Femur (tissue), 1 donor: ENCODE measurements around the gene RNF8.
A peak's percentile ranks its signal among the peaks of the same experiment; 100 is the strongest.
"Not testable (repeated sequence)": the region's sequence is repeated elsewhere in the genome, so short reads cannot be mapped to it uniquely, and the experiment has no call there.

Experiments used
- DNase-seq: peaks from one replicate; pipeline ENCODE4 v3.0.0-alpha.2; 2017

RNF8 gene

DNA sequence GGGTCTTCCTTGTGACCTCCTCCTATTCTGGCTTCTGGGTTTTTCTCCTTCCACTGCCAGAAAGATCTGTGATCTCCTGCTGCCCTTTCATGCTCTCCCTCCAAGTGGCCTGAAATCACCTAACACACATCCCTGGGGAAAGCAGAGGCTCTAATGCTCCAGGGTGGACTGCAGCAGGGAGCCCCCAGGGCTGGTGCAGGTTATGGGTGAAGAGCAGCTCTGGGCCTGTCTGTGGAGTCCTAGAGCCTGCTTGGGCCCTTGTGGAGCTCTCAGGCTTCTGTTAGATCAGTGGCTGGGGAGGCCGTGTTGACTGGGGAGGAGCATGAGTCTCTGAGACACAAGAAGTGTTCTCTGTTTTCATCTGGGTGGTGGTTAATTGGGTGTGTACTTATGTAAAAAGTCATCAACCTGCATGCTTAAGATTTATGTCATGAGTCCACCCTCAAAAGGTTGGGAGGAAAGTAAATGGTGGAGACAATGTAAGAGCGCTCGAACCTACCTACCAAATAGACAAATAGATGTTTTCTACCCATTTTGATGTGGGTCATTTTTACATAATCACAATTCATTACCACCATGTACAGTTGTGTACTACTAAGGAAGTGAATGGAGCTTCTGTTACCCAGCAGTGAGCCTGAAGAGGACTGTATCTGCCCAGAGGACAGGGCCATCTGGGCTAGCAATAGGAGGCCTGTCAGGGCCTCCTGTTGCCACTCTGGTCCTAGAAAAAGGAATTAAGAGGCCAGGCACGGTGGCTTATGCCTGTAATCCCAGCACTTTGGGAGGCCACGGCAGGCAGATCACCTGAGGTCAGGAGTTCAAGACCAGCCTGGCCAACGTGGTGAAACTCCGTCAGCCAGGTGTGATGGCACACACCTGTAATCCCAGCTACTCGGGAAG, 32.0 kb upstream of the RNF8 start:
- DNase-seq: no peak

DNA sequence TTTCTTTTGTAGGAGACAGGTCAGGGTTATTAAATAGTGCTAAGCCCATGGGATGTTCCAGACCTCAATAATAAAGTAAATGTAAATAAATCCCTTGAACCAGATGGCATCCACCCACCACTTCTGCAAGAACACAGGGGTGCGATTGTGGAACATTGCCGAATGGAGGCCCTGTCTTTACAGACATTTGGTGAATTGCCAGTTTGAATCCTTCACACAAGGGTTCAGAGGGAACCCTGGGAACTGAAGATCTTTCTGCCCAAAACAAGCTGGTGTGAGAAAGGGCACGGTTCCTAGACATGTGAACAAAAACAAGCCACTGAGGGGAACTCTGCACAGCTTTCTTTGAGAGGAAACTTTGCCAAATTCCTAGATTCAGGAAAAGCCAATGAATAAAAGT, 30.2 kb upstream of the RNF8 start:
- DNase-seq: no peak

DNA sequence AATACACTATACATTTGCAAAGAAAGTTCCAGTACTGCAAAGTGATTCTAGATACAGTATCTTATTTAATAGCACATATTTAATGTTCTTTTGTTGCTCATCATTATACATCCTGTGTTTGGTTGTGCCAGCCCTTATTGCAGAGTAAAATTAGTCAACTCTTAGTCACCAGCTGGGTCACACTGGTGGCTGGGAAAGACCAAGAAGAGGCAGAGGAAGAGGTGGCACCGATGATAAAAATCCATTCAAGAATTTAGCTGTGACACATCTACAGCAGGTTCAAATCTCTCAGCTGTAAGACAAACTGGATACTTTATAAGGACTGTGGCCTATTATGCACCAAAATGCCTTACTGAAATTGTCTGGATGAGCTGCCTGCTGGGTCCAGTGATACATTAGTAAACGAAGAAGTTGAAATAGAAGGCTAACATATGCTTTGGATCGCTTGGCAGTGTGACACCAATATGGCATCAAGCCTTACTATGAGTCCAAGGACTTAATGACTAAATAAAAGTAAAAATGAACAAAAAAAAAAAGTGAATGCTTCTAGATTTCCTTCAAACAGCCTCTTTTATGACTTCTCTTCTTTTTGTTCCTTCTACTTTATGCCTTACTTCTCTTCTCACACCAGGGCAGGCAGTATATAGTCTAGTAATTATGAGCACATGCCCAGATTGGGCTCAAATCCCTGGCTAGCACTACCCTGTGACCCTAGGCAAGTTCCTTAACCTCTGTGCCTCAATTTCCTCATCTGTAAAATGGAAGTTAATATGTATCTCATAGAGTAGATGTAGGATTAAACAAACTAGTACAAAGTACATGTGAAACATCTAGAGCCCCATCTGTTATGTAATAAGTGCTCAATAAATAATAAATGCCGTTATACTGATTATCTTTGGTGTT, 29.4 kb upstream of the RNF8 start:
- no peak for DNase-seq

DNA sequence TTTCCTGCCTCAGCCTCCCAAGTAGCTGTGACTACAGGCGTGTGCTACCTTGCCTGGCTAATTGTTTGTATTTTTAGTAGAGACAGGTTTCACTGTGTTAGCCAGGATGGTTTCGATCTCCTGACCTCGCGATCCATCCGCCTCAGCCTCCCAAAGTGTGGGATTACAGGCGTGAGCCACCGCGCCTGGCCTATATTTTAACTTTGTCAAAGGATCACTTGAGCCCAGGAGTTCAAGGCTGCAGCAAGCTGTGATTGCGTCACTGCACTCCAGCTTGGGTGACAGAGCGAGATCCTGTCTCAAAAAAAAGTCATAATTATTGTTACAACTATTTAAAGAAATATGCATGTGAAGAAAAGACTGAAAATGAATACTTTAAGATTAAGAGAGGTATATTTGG, 23.4 kb upstream of the RNF8 start:
- not testable (repeated sequence) for DNase-seq

DNA sequence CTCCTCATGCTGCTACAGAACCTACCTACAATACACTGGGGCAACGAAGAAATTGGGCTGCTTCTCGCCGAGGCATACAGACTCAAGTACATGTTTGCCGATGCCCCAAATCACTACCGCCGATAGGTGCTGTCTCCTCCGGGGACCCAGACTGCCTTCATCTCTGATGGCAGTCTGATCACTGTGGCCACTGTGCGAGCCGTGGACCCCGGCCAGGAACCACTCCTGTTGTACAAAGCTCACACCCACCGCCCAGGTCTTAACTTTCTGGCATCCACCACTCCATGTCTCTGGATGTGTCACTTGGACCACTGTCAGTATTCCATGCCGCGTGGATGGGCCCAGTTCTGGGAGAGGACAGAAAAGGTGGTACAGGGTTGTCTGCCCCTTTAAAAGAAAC, 22.7 kb upstream of the RNF8 start:
- DNase-seq: no peak

DNA sequence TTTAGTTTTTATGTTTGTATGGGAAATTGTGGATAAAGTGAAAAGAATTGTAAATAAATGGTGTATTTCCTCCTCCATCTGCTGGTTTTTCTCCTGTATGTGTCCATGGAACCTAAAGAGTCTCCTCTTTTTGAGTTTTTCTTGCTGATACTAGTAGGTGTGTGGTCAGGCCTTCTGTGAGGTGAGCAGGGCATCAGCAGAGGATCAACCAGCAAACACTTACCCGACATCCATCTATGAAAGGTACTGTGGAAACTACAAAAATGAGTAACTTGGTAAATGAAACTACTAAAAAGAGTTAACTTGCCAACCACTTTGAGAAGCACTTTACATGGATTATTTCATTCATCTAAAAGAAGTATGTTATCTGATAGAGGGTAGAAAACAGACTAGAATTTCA, 20.9 kb upstream of the RNF8 start:
- DNase-seq: no peak

DNA sequence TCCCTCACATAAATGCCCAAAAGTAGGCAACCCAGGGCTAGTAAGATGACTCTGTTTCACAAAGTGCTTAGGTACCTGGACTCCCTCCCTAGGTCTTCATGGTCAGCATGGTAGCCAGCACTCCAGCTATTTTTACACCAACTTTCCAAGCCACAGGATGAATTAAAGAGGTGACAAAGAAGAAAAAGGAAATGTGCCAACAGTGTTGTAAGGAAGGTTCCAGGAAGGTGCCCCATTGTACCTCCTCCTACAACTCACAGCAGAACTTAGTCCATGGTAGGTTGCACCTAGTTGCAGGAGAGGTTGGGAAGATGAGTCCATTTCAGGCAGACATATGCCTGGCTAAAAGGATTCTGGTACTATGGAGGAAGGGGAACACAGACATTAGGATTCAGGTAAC, 19.7 kb upstream of the RNF8 start:
- DNase-seq: no peak

DNA sequence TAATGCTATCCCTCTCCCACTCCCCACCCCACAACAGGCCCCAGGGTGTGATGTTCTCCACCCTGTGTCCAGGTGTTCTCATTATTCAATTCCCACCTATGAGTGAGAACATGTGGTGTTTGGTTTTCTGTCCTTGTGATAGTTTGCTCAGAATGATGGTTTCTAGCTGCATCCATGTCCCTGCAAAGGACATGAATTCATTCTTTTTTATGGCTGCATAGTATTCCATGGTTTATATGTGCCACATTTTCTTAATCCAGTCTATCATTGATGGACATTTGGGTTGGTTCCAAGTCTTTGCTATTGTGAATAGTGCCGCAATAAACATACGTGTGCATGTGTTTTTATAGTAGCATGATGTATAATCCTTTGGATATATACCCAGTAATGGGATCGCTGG, 15.5 kb upstream of the RNF8 start:
- not testable (repeated sequence) for DNase-seq

DNA sequence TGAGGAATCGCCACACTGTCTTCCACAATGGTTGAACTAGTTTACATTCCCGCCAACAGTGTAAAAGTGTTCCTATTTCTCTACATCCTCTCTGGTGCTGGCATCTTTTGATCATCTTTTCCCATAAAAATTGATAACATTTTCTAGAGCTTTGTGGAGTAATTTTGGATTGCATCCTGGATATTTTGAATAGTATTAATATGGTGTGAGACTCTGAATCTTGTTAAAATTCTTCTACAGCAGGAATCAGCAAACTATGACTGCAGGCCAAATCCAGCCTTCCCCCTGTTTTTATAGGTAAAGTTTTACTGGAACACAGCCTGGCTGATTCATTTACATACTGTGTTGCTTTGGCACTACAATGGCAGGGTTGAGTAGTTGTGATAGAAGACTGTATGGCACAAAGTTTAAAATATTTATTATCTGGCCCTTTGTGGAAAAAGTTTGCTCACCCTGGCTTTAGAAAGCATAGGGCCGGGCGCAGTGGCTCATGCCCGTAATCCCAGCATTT, 15.0 kb upstream of the RNF8 start:
- DNase-seq: no peak

DNA sequence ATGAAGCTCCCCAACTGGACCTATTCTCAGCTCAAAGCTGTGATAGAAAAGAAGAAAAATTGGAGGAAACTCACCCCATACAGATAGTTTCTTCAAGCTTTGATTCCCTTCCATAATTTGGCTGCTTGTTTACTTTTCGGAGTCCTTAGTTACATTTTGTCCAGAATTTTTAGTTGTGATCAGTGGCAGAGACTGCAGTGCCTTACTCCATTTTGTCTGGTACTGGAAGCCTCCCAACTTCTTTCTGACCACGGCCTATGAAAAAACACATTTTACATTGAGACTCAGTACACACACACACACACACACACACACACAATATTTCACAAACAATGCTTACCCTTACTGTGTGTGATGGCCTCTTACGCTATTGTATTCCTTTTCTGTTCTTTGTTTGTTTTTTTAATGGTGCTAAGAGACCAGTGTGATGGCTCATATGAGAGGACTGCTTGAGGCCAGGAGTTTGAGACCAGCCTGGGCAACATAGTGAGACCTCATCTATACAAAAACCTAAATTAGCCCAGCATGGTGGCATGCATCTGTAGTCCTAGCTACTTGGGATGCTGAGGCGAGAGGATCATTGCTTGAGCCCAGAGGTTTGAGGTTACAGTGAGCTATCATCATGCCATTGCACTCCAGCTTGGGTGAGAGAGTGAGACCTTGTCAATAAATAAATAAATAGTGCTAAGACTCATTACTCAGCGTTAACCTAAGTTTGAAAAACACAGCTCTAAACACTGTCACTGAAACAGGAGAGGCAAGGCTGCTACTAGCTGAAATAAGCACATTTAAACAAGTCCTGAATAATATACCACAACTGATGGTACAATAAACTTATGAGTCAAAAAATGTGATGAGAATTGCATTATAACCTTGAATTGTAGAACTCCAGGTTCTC, 13.8 kb upstream of the RNF8 start:
- no peak for DNase-seq

DNA sequence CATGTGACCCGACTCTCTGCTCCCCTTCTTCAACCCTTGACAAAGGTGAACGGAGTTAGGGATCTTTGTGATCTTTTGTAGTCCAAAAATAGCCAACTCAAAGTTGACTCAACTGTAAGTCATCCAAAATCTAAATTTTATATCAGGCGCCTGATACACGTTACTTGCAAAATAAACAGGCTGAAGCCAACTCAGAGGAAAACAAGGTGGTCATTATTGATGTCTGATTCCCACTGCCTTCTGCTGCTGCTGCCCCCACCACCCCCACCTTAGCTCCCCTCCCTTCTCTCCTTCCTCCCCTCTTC, 13.2 kb upstream of the RNF8 start:
- DNase-seq: no peak

DNA sequence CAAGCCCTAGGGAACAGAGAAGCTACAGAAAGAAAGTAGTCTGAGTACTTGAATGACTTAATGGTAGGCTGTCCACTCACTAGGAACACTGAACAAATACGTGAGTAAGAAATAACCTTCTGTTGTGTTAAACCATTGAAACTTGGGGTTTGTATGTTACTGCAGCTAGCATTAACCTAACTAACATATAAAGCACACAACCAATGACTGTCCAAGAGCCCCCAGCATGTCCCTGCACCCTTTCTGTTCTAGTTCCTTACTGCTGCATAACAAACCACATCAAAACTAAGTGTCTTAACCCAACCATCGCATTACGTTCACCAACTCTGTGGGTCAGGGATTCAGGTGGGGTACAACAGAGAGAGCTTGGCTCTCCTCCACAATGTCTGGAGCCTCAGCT, 10.5 kb upstream of the RNF8 start:
- DNase-seq: no peak

DNA sequence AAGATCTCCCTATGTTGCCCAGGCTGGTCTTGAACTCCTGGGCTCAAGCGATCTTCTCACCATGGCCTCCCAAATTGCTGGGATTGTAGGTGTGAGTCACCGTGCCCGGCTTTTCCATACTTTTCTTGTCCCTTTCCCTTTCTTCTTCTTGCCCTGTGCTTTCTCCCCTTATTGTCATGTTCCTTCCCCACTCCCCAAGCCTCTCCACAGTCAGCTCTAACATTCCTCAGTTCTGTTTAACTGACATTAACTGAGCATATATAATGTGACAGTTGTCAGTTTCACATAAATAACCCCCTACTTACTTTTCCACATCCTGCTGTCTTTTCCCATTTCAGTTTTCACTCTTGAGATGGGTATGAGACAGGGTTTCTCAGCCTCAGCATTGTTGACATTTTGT, 9.5 kb upstream of the RNF8 start:
- no peak for DNase-seq

DNA sequence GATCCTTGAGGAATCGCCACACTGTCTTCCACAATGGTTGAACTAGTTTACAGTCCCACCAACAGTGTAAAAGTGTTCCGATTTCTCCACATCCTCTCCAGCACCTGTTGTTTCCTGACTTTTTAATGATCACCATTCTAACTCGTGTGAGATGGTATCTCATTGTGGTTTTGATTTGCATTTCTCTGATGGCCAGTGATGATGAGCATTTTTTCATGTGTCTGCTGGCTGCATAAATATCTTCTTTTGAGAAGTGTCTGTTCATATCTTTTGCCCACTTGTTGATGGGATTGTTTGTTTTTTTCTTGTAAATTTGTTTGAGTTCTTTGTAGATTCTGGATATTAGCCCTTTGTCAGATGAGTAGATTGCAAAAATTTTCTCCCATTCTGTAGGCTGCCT, 8.0 kb upstream of the RNF8 start:
- DNase-seq: not testable (repeated sequence)

DNA sequence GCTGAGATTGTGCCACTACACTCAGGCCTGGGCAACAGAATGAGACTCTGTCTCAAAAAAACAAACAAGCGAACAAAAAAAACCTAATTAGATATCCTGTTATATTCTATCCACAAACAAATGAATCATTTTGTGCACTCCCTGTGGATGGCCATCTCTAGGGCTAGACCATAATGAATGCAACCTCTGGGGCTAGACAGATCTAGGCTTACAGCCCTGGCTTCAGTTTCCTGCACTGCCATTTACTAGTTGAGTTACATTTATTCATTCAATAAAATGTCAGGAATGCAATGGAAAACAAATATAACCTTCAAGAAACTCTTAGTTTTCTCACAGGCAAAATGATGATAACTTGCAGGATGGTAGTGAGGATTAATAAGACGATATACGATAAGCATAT, 6.6 kb upstream of the RNF8 start:
- no peak for DNase-seq

DNA sequence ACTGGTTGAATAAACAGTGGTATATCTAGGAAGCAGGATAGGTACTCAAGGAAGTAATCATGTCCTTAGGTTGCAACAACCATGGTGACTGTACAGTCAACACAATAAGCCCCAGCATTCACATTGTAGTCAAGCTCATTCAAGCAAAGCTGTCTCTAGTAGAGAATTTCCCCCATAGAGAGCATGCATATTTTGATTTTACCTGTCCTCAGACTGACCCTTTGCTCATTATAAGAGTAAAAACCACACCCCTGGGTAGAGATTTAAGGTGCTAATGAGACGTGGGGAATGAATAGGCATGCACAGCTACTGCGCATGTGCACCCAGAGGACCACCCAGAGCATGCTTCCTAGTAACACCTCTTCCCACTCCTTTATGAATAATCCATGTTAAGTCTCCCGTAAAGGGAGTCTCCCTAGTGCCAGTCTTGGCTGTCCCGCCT, 6.1 kb upstream of the RNF8 start:
- no peak for DNase-seq

DNA sequence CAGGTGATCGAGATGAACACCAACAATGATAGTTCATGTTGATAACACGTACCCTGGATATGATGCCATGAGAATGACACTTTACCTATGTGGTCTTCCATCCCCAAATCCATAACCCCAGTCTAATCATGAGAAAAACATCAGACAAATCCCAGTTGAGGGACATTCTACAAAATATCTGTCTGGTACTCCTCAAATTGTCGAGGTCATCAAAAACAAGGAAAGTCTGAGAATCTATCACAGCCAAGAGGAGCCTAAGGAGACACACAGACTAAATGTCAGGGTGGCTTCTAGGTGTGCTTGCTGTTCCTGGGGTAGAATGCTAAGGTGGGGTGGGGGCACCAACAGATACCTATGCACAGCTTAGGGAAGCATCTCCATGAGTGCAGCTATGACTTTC, 2.8 kb upstream of the RNF8 start:
- DNase-seq: no peak

DNA sequence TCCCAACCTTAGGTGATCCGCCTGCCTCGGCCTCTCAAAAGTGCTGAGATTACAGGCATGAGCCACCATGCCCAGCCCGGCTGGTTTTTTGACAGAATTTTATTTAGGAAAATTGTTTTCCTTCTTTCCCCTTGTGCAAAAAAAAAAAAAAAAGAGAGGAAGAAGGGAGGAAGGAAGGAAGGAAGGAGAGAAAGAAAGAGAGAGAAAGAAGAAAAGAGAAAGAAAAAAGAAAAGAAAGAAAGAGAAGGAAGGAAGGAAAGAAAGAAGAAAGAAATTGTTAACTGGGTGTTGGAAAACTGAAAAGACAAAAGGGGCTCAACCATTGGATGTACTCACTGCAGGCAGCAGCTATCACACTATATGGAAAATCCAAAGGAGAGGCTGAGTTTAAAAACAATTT, 1.4 kb upstream of the RNF8 start:
- no peak for DNase-seq

DNA sequence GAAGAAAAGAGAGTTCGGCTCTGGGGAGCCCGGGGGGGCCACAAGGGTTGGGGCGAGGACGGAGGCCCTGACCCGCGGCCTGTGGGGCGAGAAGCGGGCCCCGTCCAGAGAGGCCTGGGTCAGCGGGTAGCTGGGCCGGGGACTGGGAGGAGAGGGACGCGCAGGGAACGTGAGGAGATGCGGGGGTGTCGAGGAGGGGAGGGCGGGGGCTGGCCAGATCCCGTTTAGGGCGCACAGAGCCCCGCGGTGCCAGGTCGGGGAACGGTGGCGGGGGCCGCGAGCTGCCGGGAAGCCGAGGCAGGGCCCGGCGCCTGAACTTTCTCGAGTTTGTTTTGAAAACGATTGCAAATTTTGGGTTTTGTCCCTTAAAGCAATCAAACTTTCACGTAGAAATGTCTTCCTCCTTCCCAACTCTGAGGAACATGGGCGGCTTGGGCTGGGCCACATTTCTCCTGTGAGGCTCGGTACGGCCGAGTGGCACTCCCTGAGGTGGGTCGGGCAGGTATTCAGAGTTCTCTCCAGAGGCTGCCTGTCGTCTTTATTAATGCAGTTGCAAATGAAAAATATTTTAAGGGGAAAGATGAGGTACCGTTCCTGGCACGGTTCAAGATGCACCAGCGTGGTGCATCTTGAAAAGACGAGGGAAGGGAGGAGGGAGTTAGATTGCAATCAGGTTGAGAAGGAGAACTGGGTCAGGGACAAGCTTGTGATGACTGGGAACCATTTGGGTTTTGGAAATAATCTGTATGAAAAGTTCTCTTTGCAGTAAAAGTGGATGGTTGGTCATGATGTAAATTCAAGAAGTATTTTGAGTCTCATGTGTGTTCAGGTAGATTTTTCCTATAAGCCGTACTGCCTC, 972 bp downstream of the RNF8 start:
- DNase-seq: peak; percentile 39

DNA sequence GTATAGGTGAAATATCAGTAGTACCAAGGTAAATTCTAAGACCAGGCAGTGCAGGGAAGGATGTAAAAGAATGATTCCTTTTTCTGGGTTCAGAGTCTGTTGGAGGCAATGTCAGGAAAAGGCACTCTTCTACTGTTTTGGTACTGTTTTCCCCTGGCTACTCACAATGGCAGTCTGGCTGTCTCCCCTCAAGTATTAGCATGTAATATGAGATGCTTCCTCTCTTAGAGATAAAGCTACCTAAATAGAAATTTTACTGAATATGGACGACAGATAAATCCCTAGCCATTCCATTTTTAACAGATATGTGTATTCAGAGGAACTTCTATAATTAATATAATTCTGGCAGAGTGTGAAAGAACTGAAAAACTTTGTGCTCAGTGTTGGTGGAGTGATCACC, 3.5 kb downstream of the RNF8 start:
- no peak for DNase-seq

DNA sequence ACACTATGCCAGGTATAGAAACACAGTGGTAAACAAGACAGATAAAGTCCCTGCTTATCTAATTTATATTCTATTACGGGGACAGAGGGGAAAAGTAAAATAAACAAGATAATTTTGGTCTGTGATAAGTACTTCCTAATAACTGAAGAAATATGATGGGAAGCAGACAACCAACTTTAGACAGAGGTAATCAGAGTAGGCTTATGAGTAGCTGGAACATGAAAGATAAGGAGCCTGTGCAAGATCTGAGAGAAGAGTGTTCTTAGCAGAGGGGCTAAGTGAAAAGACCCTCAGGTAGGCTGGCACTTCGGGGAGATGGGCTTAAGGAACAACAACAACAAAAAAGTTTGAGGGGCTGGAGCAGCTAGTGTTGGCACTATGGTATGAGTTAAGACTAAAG, 4.1 kb downstream of the RNF8 start:
- DNase-seq: no peak

DNA sequence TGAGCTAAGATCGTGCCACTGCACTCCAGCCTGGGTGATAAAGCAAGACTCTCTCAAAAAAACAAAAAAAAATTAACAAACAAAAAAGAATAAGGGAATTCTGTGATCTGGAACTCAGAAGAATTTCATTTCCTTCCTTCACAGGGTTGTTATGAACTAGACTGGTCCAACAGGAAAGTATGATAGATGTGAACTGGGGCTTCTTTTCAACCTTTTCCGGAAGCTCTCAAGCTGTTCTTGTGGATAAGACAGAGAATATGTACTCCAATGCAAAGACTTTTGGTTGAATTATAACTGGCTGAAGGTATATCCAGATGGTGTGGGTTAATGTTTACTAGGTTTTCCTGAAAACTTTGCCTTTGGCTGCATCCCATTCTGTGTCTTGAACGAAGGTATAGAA, 5.3 kb downstream of the RNF8 start:
- DNase-seq: no peak
